Measurements from ENCODE around the gene PRAMEF18.
"Not testable (repeated sequence)": the region's sequence is repeated elsewhere in the genome, so short reads cannot be mapped to it uniquely, and the experiment has no call there.

PRAMEF18 gene

GRCh38 chr1:13225675-13226204, at the start of gene PRAMEF18:
Gene PRAMEF18, minus strand, starts transcription at chr1:13226154. Its CDS starts 48 bp downstream, at chr1:13226106.
- not testable (repeated sequence) for DNase-seq (ENCODE audit: low read depth)

GRCh38 chr1:13265124-13265523, 39.2 kb upstream of the PRAMEF18 start:
- not testable (repeated sequence) for H3K4me3 ChIP-seq (ENCODE audit: low read depth, low read length); DNase-seq (ENCODE audit: low read depth)

More at GRCh38 chr1:13225675-13226204, at the start of gene PRAMEF18:
- H3K4me3 ChIP-seq (ENCODE audit: low read depth, low read length), result not testable (repeated sequence)

DNA sequence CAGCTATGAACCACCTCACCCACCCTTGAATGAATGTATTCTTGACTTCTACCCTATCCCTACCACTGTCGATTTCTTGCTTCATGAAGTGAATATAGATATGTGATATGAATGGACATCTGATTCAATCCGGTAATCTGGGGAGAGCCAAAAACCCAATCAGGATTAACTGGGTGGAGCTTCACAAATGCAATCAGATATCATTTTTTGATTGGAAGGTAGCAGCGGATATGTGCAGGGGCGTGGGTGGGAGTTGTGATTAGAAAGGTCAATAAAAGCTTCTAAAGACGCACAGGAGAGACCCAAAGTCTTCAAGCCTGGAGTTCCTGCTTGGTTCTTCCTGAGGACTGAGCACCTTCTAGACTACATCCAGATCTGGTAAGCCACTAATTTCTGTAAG, 27.9 kb upstream of the PRAMEF18 start, which contains the start of gene PRAMEF5:
Gene PRAMEF5, plus strand, starts transcription at position 301 of the 400 bp plus-strand sequence. CDS start 5,071 bp downstream, outside the sequence.
- H3K4me3 ChIP-seq (ENCODE audit: low read depth, low read length); DNase-seq (ENCODE audit: low read depth): not testable (repeated sequence)

DNA sequence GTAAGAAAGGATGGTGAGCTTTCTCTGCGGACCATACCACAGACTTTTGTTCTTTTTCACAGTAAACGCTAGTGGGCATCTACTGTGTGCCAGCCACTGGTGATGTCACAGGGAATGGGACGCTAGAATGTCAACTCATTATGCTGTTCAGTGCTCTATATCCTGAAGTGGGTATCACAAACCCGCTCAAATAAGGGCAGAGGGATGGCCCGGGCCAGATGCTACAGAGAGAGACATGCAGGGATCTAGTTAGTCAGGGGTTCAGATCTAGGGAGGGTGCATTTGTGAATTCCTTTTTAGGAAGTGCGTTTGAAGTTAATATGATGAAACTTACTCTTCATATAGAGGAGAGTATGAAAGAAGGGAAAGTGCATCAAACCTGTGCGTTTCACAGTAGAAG, 21.2 kb upstream of the PRAMEF18 start:
- DNase-seq (ENCODE audit: low read depth); H3K4me3 ChIP-seq (ENCODE audit: low read depth, low read length): not testable (repeated sequence)

- H3K4me3 ChIP-seq (ENCODE audit: low read depth, low read length); DNase-seq (ENCODE audit: low read depth): not testable (repeated sequence)
Observed at GRCh38 chr1:13246554-13246871, 20.6 kb upstream of the PRAMEF18 start.

DNA sequence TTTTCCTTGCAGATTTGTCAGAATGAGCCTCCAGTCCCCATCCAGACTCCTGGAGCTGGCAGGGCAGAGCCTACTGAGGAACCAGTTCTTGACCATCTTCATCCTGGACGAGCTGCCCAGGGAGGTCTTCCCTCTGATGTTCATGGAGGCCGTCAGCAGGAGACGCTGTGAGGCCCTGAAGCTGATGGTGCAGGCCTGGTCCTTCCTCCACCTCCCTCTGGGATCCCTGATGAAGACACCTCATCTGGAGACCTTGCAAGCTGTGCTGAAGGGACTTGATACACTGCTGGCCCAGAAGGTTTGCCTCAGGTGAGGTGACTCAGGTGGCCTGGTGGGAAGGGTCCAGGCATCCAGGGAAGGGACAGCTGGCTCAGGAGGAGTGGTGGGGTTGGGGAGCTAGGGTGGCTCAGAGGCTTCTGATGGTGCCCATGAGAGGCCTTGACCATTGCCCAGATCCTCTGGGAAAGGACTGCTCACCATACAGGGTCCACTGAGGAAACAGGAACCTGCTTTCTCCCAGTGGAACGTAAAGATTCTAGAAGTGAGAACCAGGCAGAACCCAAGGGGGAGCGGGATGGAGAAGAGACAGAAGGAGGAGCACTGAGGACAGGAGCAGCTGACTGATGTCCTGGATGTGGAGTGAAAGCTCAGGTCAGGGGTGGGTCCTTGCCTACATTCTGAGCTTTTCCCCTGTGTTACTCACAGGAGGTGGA, 20.0 kb upstream of the PRAMEF18 start:
- DNase-seq (ENCODE audit: low read depth); H3K4me3 ChIP-seq (ENCODE audit: low read depth, low read length): not testable (repeated sequence)

GRCh38 chr1:13243536-13244263, 17.7 kb upstream of the PRAMEF18 start:
- DNase-seq (ENCODE audit: low read depth); H3K4me3 ChIP-seq (ENCODE audit: low read depth, low read length): not testable (repeated sequence)

- H3K4me3 ChIP-seq (ENCODE audit: low read depth, low read length), result not testable (repeated sequence)
Observed at GRCh38 chr1:13239633-13240032, 13.7 kb upstream of the PRAMEF18 start.

GRCh38 chr1:13237572-13237971, 11.6 kb upstream of the PRAMEF18 start:
- H3K4me3 ChIP-seq (ENCODE audit: low read depth, low read length); DNase-seq (ENCODE audit: low read depth): not testable (repeated sequence)

More at GRCh38 chr1:13239633-13240032, 13.7 kb upstream of the PRAMEF18 start:
- not testable (repeated sequence) for DNase-seq (ENCODE audit: low read depth)

GRCh38 chr1:13234057-13234456, 8.1 kb upstream of the PRAMEF18 start:
- DNase-seq (ENCODE audit: low read depth); H3K4me3 ChIP-seq (ENCODE audit: low read depth, low read length): not testable (repeated sequence)

DNA sequence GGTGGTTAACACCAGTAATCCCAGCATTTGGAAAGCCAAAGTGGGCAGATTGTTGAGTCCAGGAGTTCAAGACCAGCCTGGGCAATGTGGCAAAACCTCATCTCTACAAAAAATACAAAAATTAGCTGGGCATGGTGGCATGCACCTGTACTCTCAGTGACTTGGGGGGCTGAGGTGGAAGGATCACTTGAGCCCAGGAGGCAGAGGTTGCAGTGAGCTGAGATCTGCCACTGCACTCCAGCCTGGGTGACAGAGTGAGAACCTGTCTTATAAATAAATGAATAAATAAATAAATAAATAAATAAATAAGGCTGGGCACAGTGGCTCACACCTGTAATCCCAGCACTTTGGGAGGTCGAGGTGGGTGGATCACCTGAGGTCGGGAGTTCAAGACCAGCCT, 6.1 kb upstream of the PRAMEF18 start:
- not testable (repeated sequence) for DNase-seq (ENCODE audit: low read depth); H3K4me3 ChIP-seq (ENCODE audit: low read depth, low read length)

- not testable (repeated sequence) for H3K4me3 ChIP-seq (ENCODE audit: low read depth, low read length); DNase-seq (ENCODE audit: low read depth)
Observed at GRCh38 chr1:13231061-13231750, 5.3 kb upstream of the PRAMEF18 start.

- not testable (repeated sequence) for H3K4me3 ChIP-seq (ENCODE audit: low read depth, low read length); DNase-seq (ENCODE audit: low read depth)
Observed at GRCh38 chr1:13230601-13231000, 4.6 kb upstream of the PRAMEF18 start.

DNA sequence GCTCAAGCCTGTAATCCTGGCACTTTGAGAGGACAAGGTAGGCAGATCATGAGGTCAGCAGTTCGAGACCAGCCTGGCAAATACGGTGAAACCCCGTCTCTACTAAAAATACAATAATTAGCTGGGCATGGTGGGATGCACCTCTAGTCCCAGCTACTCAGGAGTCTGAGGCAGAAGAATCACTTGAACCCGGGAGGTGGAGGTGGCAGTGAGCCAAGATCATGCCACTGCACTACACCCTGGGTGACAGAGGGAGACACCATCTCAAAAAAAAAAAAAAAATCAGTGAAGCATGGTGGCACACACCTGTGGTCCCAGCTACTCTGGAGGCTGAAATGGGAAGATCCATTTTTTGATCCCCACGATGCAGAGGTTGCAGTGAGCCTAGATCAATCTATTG, 4.1 kb upstream of the PRAMEF18 start:
- not testable (repeated sequence) for H3K4me3 ChIP-seq (ENCODE audit: low read depth, low read length); DNase-seq (ENCODE audit: low read depth)

All from choroid plexus epithelial cell (primary cell).